ENCODE results near the gene NTMT1.
"Not testable (repeated sequence)": the region's sequence is repeated elsewhere in the genome, so short reads cannot be mapped to it uniquely, and the experiment has no call there.

NTMT1 gene

GRCh38 chr9:129654554-129655040, 28.6 kb downstream of the NTMT1 start:
- no peak for DNase-seq (ENCODE audit: low spot score)

GRCh38 chr9:129655154-129655553, 29.2 kb downstream of the NTMT1 start:
- no peak for DNase-seq (ENCODE audit: low spot score)

- DNase-seq (ENCODE audit: low spot score): no peak
Measured at GRCh38 chr9:129655696-129656095, 29.7 kb downstream of the NTMT1 start.

- peak; percentile 76 for DNase-seq (ENCODE audit: low spot score)
Measured at GRCh38 chr9:129656795-129657390, 30.9 kb downstream of the NTMT1 start.

GRCh38 chr9:129661029-129661428, 35.1 kb downstream of the NTMT1 start:
- no peak for DNase-seq (ENCODE audit: low spot score)

GRCh38 chr9:129662239-129662638, 36.3 kb downstream of the NTMT1 start:
- DNase-seq (ENCODE audit: low spot score): not testable (repeated sequence)

- no peak for DNase-seq (ENCODE audit: low spot score)
Measured at GRCh38 chr9:129664746-129665388, 38.9 kb downstream of the NTMT1 start.

GRCh38 chr9:129665389-129665775, 39.4 kb downstream of the NTMT1 start, which contains the start of gene PRRX2:
Gene PRRX2, plus strand, starts transcription at chr9:129665647. Its CDS starts 221 bp downstream, at chr9:129665868.
- no peak for DNase-seq (ENCODE audit: low spot score)

GRCh38 chr9:129665814-129666520, 40.0 kb downstream of the NTMT1 start:
- DNase-seq (ENCODE audit: low spot score): no peak

- no peak for DNase-seq (ENCODE audit: low spot score)
Measured at GRCh38 chr9:129666575-129666974, 40.6 kb downstream of the NTMT1 start.

GRCh38 chr9:129667378-129667777, 41.4 kb downstream of the NTMT1 start:
- no peak for DNase-seq (ENCODE audit: low spot score)

- no peak for DNase-seq (ENCODE audit: low spot score)
Measured at GRCh38 chr9:129667850-129668249, 41.9 kb downstream of the NTMT1 start.

GRCh38 chr9:129669141-129669718, 43.3 kb downstream of the NTMT1 start:
- DNase-seq (ENCODE audit: low spot score): no peak

- DNase-seq (ENCODE audit: low spot score): no peak
Measured at GRCh38 chr9:129669946-129670345, 44.0 kb downstream of the NTMT1 start.

GRCh38 chr9:129671065-129671464, 45.1 kb downstream of the NTMT1 start:
- DNase-seq (ENCODE audit: low spot score): no peak

GRCh38 chr9:129671519-129671918, 45.6 kb downstream of the NTMT1 start:
- DNase-seq (ENCODE audit: low spot score): no peak

- no peak for DNase-seq (ENCODE audit: low spot score)
Measured at GRCh38 chr9:129672702-129673101, 46.7 kb downstream of the NTMT1 start.

GRCh38 chr9:129673602-129674001, 47.6 kb downstream of the NTMT1 start:
- DNase-seq (ENCODE audit: low spot score): no peak

- no peak for DNase-seq (ENCODE audit: low spot score)
Measured at GRCh38 chr9:129674229-129674628, 48.3 kb downstream of the NTMT1 start.

- DNase-seq (ENCODE audit: low spot score): no peak
Measured at GRCh38 chr9:129675620-129676019, 49.7 kb downstream of the NTMT1 start.

- no peak for DNase-seq (ENCODE audit: low spot score)
Measured at GRCh38 chr9:129676287-129676686, 50.3 kb downstream of the NTMT1 start.

GRCh38 chr9:129676975-129677374, 51.0 kb downstream of the NTMT1 start:
- no peak for DNase-seq (ENCODE audit: low spot score)

GRCh38 chr9:129677456-129677855, 51.5 kb downstream of the NTMT1 start:
- DNase-seq (ENCODE audit: low spot score): no peak
